LNCAP (cell line): Measurements from ENCODE around the gene ELP1.
A peak's percentile ranks its signal among the peaks of the same experiment; 100 is the strongest.

Experiments used
- CTCF ChIP-seq: fragments of 450-650 bp; IDR thresholded peaks from 2 replicates; pipeline ENCODE4 v1.5.1; 2017; ENCODE audit warnings: mild to moderate bottlenecking

ELP1 gene

GRCh38 chr9:108854094-108854493 lies 79.8 kb downstream of the ELP1 start:
- TF ChIP-seq CTCF = no peak

GRCh38 chr9:108852079-108852478 lies 81.8 kb downstream of the ELP1 start:
- no peak for TF ChIP-seq CTCF

- TF ChIP-seq CTCF = no peak
Measured at GRCh38 chr9:108851138-108851537, 82.8 kb downstream of the ELP1 start.

GRCh38 chr9:108850293-108850897 lies 83.5 kb downstream of the ELP1 start:
- TF ChIP-seq CTCF = peak; percentile 60

GRCh38 chr9:108845947-108846346 lies 88.0 kb downstream of the ELP1 start:
- TF ChIP-seq CTCF = no peak

GRCh38 chr9:108845507-108845906 lies 88.4 kb downstream of the ELP1 start:
- no peak for TF ChIP-seq CTCF

GRCh38 chr9:108844856-108845255 lies 89.1 kb downstream of the ELP1 start:
- no peak for TF ChIP-seq CTCF

GRCh38 chr9:108844391-108844790 lies 89.5 kb downstream of the ELP1 start:
- TF ChIP-seq CTCF = no peak
